Mesenchymal stem cell (in vitro differentiated cells and primary cell): ENCODE results near the gene ABCD3.

Experiments used
- DNase-seq: peaks from one replicate; pipeline ENCODE4 v3.0.0-alpha.2; 2013
- H2AFZ ChIP-seq: one replicate; pipeline ENCODE4 v1.6.1; 2013; ENCODE audit warnings: low read depth, mild to moderate bottlenecking, control low read depth, inconsistent platforms, low read length, moderate library complexity
- H2AK5ac ChIP-seq: 2 replicates; pipeline ENCODE4 v1.6.1; 2013; ENCODE audit warnings: low read length, moderate library complexity, mild to moderate bottlenecking, inconsistent platforms; ENCODE audit not compliant: severe bottlenecking
- H2BK120ac ChIP-seq: one replicate; pipeline ENCODE4 v1.6.1; 2013; ENCODE audit warnings: low read depth, mild to moderate bottlenecking, inconsistent platforms, low read length, moderate library complexity
- H2BK12ac ChIP-seq, 2 experiments: one replicate each; pipeline ENCODE4 v1.6.1; 2013; ENCODE audit warnings: inconsistent platforms in 2 of 2, low read length in 2 of 2, mild to moderate bottlenecking in 2 of 2, moderate library complexity in 2 of 2, control low read depth in 1 of 2
- H2BK15ac ChIP-seq: one replicate; pipeline ENCODE4 v1.6.1; 2013; ENCODE audit warnings: mild to moderate bottlenecking, low read depth, inconsistent platforms; ENCODE audit not compliant: poor library complexity, severe bottlenecking
- H2BK5ac ChIP-seq: 2 replicates; pipeline ENCODE4 v1.6.1; 2013; ENCODE audit warnings: low read depth, mild to moderate bottlenecking, low read length, control low read depth, inconsistent platforms; ENCODE audit not compliant: poor library complexity, severe bottlenecking
- H3K14ac ChIP-seq, 2 experiments: one replicate each; pipeline ENCODE4 v1.6.1; 2013; ENCODE audit warnings: inconsistent platforms in 2 of 2, low read length in 2 of 2, control low read depth in 1 of 2, mild to moderate bottlenecking in 1 of 2, moderate library complexity in 1 of 2
- H3K18ac ChIP-seq, 2 experiments: one replicate each; pipeline ENCODE4 v1.6.1; 2013; ENCODE audit warnings: inconsistent platforms in 2 of 2, low read length in 2 of 2, control low read depth in 1 of 2, low read depth in 1 of 2, mild to moderate bottlenecking in 1 of 2
- H3K23ac ChIP-seq, 2 experiments: one replicate each; pipeline ENCODE4 v1.6.1; 2013; ENCODE audit warnings: inconsistent platforms in 2 of 2, low read length in 2 of 2, mild to moderate bottlenecking in 2 of 2, moderate library complexity in 2 of 2, control low read depth in 1 of 2
- H3K27ac ChIP-seq: 2 replicates; pipeline ENCODE4 v1.5.1; 2013; ENCODE audit warnings: mild to moderate bottlenecking, moderate library complexity, low read length, control low read depth, inconsistent platforms; ENCODE audit not compliant: poor library complexity, severe bottlenecking
- H3K27me3 ChIP-seq, 2 experiments: 2 replicates each; pipeline versions ENCODE4 v1.6.1 to v1.7.0; 2013; ENCODE audit warnings: low read length in 2 of 2, mild to moderate bottlenecking in 2 of 2, moderate library complexity in 2 of 2, control low read depth in 1 of 2, inconsistent platforms in 1 of 2; ENCODE audit not compliant: control insufficient read depth in 1 of 2, insufficient read depth in 1 of 2
- H3K36me3 ChIP-seq, 2 experiments: 2 replicates each; pipeline versions ENCODE4 v1.6.1 to v1.7.0; 2013; ENCODE audit warnings: low read length in 2 of 2, control low read depth in 1 of 2, inconsistent platforms in 1 of 2, low read depth in 1 of 2, mild to moderate bottlenecking in 1 of 2; ENCODE audit not compliant: insufficient read depth in 2 of 2, control insufficient read depth in 1 of 2
- H3K4ac ChIP-seq, 2 experiments: one replicate each; pipeline ENCODE4 v1.6.1; 2013; ENCODE audit warnings: inconsistent platforms in 2 of 2, low read length in 2 of 2, mild to moderate bottlenecking in 2 of 2, moderate library complexity in 2 of 2, control low read depth in 1 of 2, low read depth in 1 of 2
- H3K4me1 ChIP-seq: 2 replicates; pipeline ENCODE4 v1.6.1; 2013; ENCODE audit warnings: low read depth, low read length, control low read depth; ENCODE audit not compliant: control insufficient read depth, insufficient read depth
- H3K4me2 ChIP-seq: 2 replicates; pipeline ENCODE4 v1.6.1; 2013; ENCODE audit warnings: low read length, mild to moderate bottlenecking, inconsistent platforms; ENCODE audit not compliant: poor library complexity, severe bottlenecking
- H3K4me3 ChIP-seq, 2 experiments: 2 replicates each; pipeline versions ENCODE4 v1.5.1 to v1.7.0; 2013; ENCODE audit warnings: low read length in 2 of 2, mild to moderate bottlenecking in 2 of 2, control low read depth in 1 of 2, low read depth in 1 of 2; ENCODE audit not compliant: insufficient read depth in 1 of 2
- H3K79me1 ChIP-seq: replicated peaks from 2 replicates; pipeline ENCODE4 v1.6.1; 2013; ENCODE audit warnings: mild to moderate bottlenecking, control low read depth, low read length, inconsistent platforms; ENCODE audit not compliant: poor library complexity, severe bottlenecking
- H3K9ac ChIP-seq: 2 replicates; pipeline ENCODE4 v1.7.0; 2013; ENCODE audit warnings: mild to moderate bottlenecking, low read length, moderate library complexity
- H3K9me3 ChIP-seq: 2 replicates; pipeline ENCODE4 v1.7.0; 2013; ENCODE audit warnings: mild to moderate bottlenecking, low read length; ENCODE audit not compliant: control insufficient read depth
- H4K8ac ChIP-seq: one replicate; pipeline ENCODE4 v1.6.1; 2013; ENCODE audit warnings: inconsistent platforms, mild to moderate bottlenecking, low read length, moderate library complexity
- H4K91ac ChIP-seq: one replicate; pipeline ENCODE4 v1.6.1; 2013; ENCODE audit warnings: mild to moderate bottlenecking, low read length, inconsistent platforms
- WGBS: methylation state at CpG from one replicate; pipeline ENCODE4 v1.1.7; 2013; ENCODE audit warnings: mixed read lengths; 5-methylcytosine and 5-hydroxymethylcytosine counted together

ABCD3 gene

GRCh38 chr1:94496076-94496755, 78.0 kb downstream of the ABCD3 start:
- Histone ChIP-seq H3K23ac (no peak overlapping the region), H3K4ac (no peak overlapping the region), H2AFZ (no peak overlapping the region), H2AK5ac (no peak overlapping the region), H3K4me2 (no peak overlapping the region), H3K36me3 (peaks cover 0 to 41% of the 10 kb centered on the region in 2 experiments), H3K14ac (no peak overlapping the region), H3K18ac (no peak overlapping the region), H2BK120ac (no peak overlapping the region), H4K8ac (no peak overlapping the region), H3K4me3 (no peak overlapping the region), H4K91ac (no peak overlapping the region), H3K9me3 (no peaks in the 10 kb centered on the region), H3K9ac (no peak overlapping the region), H3K79me1 (peaks cover 1% of the 10 kb centered on the region), H2BK5ac (no peak overlapping the region), H3K27me3 (no peaks in the 10 kb centered on the region), H3K4me1 (no peaks in the 10 kb centered on the region), H2BK12ac (no peak overlapping the region), H2BK15ac (no peak overlapping the region), H3K27ac (no peak overlapping the region)
- no peak for DNase-seq
- WGBS = 93% methylated on average over 2 of the region's 2 CpGs

GRCh38 chr1:94501426-94501825, 83.2 kb downstream of the ABCD3 start:
- Histone ChIP-seq H2BK5ac (no peak overlapping the region), H2BK12ac (no peak overlapping the region)

GRCh38 chr1:94501935-94502334, 83.7 kb downstream of the ABCD3 start:
- Histone ChIP-seq H3K9ac (no peak overlapping the region), H2BK15ac (no peak overlapping the region)
- 97% methylated on average over 3 of the region's 4 CpGs for WGBS

More at GRCh38 chr1:94501426-94501825, 83.2 kb downstream of the ABCD3 start:
- DNase-seq = no peak
- H3K27me3 ChIP-seq = no peaks in the 10 kb centered on the region
- no peak overlapping the region for H4K91ac ChIP-seq
- WGBS = 99% methylated on average over 2 of the region's 2 CpGs
- no peak overlapping the region for H4K8ac ChIP-seq
- H3K9ac ChIP-seq = no peak overlapping the region
- no peak overlapping the region for H3K27ac ChIP-seq
- H2AK5ac ChIP-seq = no peak overlapping the region
- H3K23ac ChIP-seq = no peak overlapping the region
- H3K36me3 ChIP-seq = peaks cover 6 to 54% of the 10 kb centered on the region in 2 experiments
- H3K4me3 ChIP-seq = no peak overlapping the region
- no peak overlapping the region for H2BK120ac ChIP-seq
- H3K14ac ChIP-seq = no peak overlapping the region
- H2BK15ac ChIP-seq = no peak overlapping the region
- peaks cover 1% of the 10 kb centered on the region for H3K79me1 ChIP-seq
- H3K9me3 ChIP-seq = no peaks in the 10 kb centered on the region
- H3K18ac ChIP-seq = no peak overlapping the region
- no peak overlapping the region for H2AFZ ChIP-seq
- H3K4ac ChIP-seq = no peak overlapping the region
- H3K4me1 ChIP-seq = no peaks in the 10 kb centered on the region
- H3K4me2 ChIP-seq = no peak overlapping the region

GRCh38 chr1:94503153-94503552, 85.0 kb downstream of the ABCD3 start:
- Histone ChIP-seq H2AK5ac (no peak overlapping the region), H3K23ac (no peak overlapping the region), H3K4me1 (no peaks in the 10 kb centered on the region), H3K27ac (no peak overlapping the region), H2AFZ (no peak overlapping the region), H3K4ac (no peak overlapping the region), H4K8ac (no peak overlapping the region), H2BK120ac (no peak overlapping the region), H3K14ac (no peak overlapping the region), H2BK5ac (no peak overlapping the region), H4K91ac (no peak overlapping the region), H3K18ac (no peak overlapping the region), H3K9me3 (no peaks in the 10 kb centered on the region), H3K27me3 (no peaks in the 10 kb centered on the region), H3K4me2 (no peak overlapping the region), H3K36me3 (peaks cover 6 to 55% of the 10 kb centered on the region in 2 experiments), H3K9ac (no peak overlapping the region), H2BK12ac (no peak overlapping the region), H3K4me3 (no peak overlapping the region), H2BK15ac (no peak overlapping the region), H3K79me1 (peaks cover 1% of the 10 kb centered on the region)
- 71% methylated on average over 4 of the region's 4 CpGs for WGBS
- peak; percentile 16 for DNase-seq

More at GRCh38 chr1:94501935-94502334, 83.7 kb downstream of the ABCD3 start:
- no peak overlapping the region for H2BK12ac ChIP-seq
- H2BK5ac ChIP-seq = no peak overlapping the region
- DNase-seq = no peak
- H3K9me3 ChIP-seq = no peaks in the 10 kb centered on the region
- H2BK120ac ChIP-seq = no peak overlapping the region
- no peak overlapping the region for H3K18ac ChIP-seq
- no peak overlapping the region for H3K27ac ChIP-seq
- no peak overlapping the region for H3K4ac ChIP-seq
- peaks cover 6 to 55% of the 10 kb centered on the region in 2 experiments for H3K36me3 ChIP-seq
- H3K27me3 ChIP-seq = no peaks in the 10 kb centered on the region
- no peak overlapping the region for H4K91ac ChIP-seq
- H3K4me2 ChIP-seq = no peak overlapping the region
- no peak overlapping the region for H3K14ac ChIP-seq
- no peak overlapping the region for H3K23ac ChIP-seq
- peaks cover 1% of the 10 kb centered on the region for H3K79me1 ChIP-seq
- H2AFZ ChIP-seq = no peak overlapping the region
- no peak overlapping the region for H4K8ac ChIP-seq
- no peak overlapping the region for H2AK5ac ChIP-seq
- no peak overlapping the region for H3K4me3 ChIP-seq
- no peaks in the 10 kb centered on the region for H3K4me1 ChIP-seq
